ENCODE data around the gene FKBP7.
A peak's percentile ranks its signal among the peaks of the same experiment; 100 is the strongest.
"Not testable (repeated sequence)": the region's sequence is repeated elsewhere in the genome, so short reads cannot be mapped to it uniquely, and the experiment has no call there.

FKBP7 gene

DNA sequence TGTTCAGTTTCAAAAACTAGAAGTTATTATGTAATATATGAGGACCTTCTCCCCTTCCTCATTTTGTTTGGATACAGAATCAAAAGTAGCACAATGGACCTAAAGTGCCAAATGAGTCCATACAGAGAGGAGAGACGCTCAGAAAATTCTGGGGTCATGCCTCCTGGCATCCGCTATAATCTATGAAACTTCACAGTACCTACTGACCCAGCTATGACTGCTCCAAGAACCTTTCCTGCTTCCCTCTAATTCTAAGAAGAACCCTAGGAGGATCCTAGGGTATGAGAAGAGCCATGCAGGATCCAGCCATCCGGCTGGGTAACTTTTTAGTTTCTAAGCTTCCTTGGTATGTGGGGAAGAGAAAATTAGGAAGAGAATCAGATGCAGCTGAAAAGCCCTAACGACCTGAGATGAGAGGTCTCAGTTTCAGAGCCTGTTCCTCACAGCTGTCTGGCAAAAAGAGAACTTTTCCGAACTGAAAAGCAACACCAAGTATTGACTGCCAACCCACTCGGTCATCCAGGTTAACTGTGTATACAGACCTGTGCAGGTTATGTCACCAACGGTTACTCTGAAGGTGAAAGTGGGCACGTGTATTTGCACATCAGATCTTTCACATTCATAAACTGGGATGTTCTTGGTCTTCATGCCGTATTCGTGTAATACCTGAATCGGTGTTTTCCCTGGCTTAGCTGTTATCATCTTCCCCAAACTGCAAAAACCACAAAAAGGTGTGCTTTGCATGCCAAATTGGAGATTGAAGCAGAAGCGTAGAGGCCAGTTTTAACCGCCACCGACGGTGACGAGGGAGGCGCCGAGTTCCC lies 28.5 kb downstream of the FKBP7 start:
- DNase-seq (ENCODE audit: low read depth in 2 of 2) = peak in 1 of 2 donors; percentile 1

DNA sequence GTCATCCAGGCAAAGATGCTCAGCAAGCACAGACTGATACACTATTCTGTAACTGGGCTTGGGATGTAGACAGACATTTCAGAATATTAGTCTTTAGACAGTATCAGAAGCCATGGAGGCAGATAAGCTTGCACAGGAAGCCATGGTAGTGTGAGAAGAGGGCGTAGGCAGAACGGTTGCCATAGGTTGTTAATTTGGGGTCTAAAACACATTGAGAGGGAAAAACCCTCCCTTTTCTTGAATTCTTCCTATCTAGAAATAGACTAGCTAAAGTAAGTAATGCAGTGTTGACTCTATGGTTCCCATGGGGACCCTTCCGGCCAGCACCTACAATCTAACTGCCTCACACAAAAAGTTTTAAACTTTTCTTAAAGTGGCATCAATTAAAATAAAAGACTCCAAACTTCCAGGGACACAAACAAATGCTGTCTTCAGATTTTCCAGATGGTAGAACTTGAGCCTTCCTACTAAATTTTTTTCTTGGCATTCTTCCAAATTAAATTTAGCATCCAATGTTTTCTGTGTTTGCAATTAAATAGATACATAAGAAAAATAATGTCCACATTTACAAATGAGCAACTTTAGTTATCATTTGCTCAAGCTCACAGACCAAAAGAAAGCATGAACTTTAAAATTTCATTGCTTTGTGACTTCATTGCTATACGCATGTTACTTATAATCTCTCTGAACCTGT lies 29.3 kb downstream of the FKBP7 start:
- DNase-seq (ENCODE audit: low read depth in 2 of 2) = no peak

- DNase-seq (ENCODE audit: low read depth in 2 of 2) = no peak
These were observed 37.0 kb downstream of the FKBP7 start for GRCh38 chr2:178441426-178441825.

GRCh38 chr2:178436662-178437061 lies 41.7 kb downstream of the FKBP7 start:
- no peak for DNase-seq (ENCODE audit: low read depth in 2 of 2)

- DNase-seq (ENCODE audit: low read depth in 2 of 2) = no peak
These were observed 49.1 kb downstream of the FKBP7 start for GRCh38 chr2:178429336-178429735.

DNA sequence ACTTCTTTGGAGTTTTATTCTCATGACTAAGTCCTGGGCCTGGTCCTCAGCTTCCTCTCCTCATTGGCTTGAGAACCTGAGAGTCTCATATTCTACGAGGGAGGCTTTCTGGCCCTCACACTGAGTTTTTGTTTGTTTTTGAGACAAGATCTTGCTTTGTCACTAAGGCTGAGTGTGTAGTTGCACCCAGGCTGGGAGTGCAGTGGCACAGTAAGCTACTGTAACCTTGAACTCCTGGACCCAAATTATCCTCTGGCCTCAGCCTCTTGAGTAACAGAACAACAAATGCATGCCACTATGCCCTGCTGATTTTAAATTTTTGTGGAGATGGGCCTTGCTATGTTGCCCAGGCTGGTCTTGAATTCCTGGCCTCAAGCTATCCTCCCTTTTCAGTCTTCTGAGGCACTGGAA lies 50.0 kb downstream of the FKBP7 start:
- DNase-seq (ENCODE audit: low read depth in 2 of 2) = no peak

GRCh38 chr2:178427458-178427857 lies 50.9 kb downstream of the FKBP7 start:
- no peak for DNase-seq (ENCODE audit: low read depth in 2 of 2)

DNA sequence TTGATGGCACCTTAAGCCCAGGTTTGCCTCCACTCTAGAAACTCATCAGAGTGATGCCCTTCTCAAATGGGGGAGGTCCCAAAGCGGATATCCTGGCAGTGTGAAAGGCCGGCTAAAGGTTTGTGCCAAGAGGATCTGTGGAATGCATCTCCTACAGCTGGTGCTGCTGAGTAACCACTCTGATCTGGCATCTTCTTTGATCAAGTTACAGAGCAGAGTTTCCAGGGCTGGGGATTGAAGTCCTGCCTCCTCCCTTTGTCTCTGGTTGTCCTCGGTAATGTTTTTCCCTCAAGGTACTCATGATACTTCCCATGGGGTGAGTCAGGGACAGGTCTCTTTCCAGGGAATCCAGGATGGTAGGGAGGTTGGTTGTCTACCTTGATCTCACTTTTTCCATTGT lies 52.0 kb downstream of the FKBP7 start:
- DNase-seq (ENCODE audit: low read depth in 2 of 2) = no peak

GRCh38 chr2:178425255-178425827 lies 53.1 kb downstream of the FKBP7 start:
- no peak for DNase-seq (ENCODE audit: low read depth in 2 of 2)

- DNase-seq (ENCODE audit: low read depth in 2 of 2) = not testable (repeated sequence)
These were observed 54.7 kb downstream of the FKBP7 start for GRCh38 chr2:178423746-178424145.

DNA sequence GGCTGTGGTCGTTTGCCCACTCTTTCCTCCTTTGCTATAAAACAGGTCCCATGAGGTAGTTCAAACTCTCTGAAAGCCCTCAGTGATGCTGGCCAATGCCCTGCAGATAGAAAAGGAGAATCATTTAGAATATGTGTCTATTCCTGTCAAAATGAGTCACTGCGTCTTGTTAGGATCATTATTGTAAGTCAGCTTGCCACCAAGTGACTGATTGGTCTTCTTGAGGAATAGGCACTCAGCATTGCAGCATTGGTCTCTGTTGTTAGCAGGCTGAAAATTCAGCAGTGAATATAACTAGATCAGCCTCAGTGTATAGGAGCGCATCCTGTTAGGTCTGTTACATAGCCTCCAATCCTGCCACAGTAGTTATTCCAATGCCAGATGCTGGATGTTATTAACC lies 56.3 kb downstream of the FKBP7 start:
- no peak for DNase-seq (ENCODE audit: low read depth in 2 of 2)

- DNase-seq (ENCODE audit: low read depth in 2 of 2) = no peak
These were observed 57.9 kb downstream of the FKBP7 start for GRCh38 chr2:178420463-178420999.

- DNase-seq (ENCODE audit: low read depth in 2 of 2) = no peak
These were observed 59.3 kb downstream of the FKBP7 start for GRCh38 chr2:178419123-178419522.

GRCh38 chr2:178418426-178418825 lies 60.0 kb downstream of the FKBP7 start:
- no peak for DNase-seq (ENCODE audit: low read depth in 2 of 2)

DNA sequence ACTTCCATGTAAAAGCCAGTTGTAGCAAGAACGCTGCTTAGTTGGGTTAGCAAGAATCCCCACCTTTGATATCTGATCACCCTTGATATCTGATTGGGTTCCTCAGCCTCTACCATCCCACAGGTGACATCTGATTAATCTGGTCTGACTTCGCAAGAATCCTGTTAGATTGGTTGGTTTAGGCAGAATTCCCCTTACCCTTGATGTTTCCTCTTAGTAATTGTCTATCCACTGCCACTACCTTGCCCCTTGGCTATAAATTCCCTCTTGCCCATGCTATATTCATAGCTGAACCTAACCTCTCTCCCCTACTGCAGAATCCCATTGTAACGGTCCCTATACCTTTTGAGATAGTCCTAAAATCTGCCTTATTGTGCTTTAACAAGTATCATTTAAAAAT lies 60.5 kb downstream of the FKBP7 start:
- DNase-seq (ENCODE audit: low read depth in 2 of 2) = no peak

DNA sequence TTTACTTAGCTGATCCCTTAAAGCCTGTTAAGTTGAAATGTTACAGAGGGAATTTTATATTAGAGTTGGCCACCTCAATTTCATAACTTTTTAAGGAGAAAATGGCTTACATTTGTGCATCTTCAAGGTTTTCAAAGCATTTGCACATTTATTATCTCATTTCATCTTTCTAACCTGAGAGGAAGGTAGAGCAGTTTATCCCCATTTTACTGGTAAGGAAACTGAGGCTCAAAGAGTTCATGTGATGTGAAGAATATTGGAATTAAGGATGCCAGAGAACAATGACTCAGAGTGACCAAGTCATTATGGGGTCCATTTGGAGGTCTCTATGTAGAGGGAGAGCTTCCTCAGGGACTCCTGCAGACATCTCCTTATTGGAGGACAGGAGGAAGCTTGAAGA lies 62.4 kb downstream of the FKBP7 start:
- no peak for DNase-seq (ENCODE audit: low read depth in 2 of 2)

GRCh38 chr2:178414266-178415247 lies 63.8 kb downstream of the FKBP7 start:
- DNase-seq (ENCODE audit: low read depth in 2 of 2) = peak; percentile 48 to 52

Measured in activated CD8-positive, alpha-beta memory T cell treated with anti-CD3 and anti-CD28 coated beads for 4 hours (primary cell).